COLO829 (cell line): ENCODE data around the gene LRRC4C.

Experiments
- DNase-seq: peaks from one replicate; pipeline ENCODE4 v3.0.0; 2012; ENCODE audit warnings: low spot score

The LRRC4C gene

GRCh38 chr11:40467771-40468170 lies 991.7 kb downstream of the LRRC4C start:
- no peak for DNase-seq

DNA sequence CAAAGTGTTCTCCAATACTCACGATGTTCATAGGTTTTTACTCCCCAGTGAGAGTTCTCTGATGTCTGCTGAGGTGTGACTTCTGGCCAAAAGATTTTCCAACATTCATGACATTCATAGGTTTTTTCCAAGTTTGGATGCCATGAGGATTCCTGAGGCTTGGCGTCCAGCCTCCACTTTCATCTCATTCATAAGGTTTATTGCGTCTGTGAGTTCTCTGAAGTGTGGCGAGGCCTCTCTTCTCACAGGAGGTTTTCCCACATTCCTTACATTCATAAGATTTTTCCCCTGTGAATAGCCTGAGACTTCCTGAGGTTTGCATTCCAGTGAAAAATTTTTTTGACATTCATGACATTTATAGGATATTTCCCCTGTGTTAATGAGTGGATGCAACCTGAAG lies 1014.1 kb downstream of the LRRC4C start:
- no peak for DNase-seq

- no peak for DNase-seq
Measured at GRCh38 chr11:40444151-40444550, 1015.3 kb downstream of the LRRC4C start.

DNA sequence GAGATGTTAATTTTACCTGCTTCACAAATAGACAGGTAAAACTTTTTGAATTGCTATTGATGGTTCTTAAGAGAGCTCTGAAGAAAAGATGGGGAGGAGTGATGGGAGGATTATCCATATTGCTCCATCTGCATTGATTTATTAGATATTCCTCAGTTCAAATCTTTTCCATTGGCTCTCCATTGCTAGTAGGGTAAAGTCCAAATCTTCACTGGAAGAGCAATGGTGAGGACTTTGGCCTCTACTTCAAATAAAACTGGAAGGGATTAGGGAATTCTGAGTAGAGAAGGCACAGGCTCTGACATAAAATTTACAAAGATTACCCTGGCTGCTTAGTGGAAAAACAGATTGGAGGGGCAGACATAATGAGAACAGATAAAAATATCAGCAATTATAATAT lies 1024.1 kb downstream of the LRRC4C start:
- no peak for DNase-seq

GRCh38 chr11:40434926-40435325 lies 1024.5 kb downstream of the LRRC4C start:
- no peak for DNase-seq

DNA sequence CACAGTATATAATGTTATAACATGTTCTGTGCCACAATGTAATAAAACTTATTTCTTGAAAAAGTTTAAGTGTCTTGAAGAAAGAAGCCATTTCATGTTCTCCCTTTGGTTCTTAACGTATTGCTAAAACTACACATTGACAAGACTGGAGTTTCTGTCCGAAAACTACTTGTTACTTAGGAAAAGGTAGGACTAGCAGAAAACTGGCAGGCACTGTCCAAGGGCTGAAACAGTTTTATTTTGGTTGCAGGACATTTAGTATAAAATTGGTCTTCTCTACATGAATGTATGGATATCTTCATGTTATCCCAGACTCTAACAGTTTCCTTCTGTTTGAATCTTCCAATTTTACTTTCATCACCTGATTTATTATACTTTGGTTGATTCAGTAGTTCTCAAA lies 1027.1 kb downstream of the LRRC4C start:
- DNase-seq = no peak

DNA sequence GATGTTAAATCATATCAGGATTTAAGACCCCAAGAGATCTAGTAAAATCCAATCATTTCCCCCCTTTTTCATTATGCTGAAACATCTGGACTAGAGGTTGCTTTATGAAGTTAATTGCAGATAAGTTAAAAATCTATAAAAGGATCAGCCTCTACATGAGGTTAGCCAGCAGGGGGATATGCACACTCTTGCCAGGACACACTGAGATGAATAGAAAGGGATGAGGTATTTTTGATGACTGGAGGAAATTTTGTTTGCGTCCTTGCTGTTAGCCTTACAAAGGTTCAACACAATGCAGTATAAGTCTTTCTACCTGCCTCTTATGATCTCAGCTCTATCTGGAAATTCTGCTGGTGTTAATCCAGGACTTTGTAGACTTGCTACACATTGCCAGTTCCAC lies 1034.3 kb downstream of the LRRC4C start:
- no peak for DNase-seq

DNA sequence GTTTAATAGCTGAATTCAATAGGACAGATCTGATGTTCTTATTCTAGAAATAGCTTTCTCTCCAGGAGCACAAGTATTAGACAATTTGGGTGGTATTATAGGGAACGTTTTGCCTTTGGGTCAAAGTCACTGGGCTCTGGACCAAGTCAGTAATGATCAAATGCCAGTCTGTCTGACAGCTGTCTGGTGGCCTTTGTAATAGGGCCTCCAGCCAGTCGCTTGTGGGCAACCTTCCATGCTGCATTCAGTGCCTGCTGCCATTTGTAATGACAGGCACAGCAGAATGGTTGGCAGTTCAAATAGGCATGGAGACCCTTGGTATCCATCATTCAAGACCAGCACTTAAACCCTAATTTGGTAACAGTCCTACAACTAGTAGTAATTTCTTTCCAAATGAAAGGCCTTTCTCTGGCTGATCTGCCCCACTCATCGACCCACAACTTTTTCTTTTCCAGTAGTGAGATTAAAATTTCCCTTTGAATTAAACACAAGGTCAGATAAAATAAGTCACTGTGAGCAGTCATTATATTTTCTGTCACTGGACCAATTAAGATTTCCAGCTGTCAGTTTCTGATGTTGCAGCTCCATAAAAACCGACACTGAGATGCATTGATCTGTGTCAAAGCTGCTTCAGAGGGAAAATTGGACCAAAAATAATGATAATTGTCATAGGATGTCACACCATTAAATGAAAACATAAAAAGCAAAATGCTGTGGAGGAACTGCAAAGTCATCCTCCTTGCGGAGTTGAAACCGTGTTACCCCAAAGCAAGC lies 1038.1 kb downstream of the LRRC4C start:
- DNase-seq = no peak

DNA sequence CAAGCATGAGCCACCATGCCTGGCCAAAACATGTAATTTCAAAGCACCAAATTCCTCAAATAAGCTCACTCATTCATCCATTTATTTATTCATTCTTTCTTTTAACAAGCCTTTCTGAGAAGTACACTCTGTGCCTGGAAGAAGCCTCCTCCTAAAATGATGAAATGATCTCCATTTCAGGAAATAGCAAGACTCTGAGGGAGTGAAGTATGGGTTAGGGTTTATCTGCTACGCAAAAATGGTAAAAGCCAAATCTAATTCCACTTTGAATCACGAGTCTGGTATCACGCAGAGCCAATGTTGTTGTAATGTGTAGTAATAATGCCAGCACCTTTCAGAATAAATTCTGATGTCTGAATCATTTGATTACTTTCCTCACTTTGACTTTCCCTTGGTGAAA lies 1041.8 kb downstream of the LRRC4C start:
- DNase-seq = no peak

GRCh38 chr11:40407355-40407754 lies 1052.1 kb downstream of the LRRC4C start:
- no peak for DNase-seq

DNA sequence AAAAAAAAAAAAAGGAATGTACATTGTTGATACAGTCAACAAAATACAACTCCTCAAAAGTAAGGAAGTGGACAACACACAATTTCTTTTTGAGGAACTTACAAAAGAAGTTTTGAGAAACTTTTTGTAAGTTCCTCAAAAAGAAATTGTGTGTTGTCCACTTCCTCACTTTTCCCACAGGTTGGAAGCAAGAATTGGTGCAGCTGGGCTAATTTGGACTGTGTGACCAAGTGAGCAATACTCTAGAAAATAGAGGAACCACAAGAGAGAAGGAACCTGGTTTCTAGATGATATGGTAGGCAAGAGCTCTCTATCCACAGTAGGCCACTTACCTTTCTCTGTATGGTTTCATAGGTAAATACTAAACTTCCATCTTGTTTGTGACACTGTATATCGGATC lies 1053.8 kb downstream of the LRRC4C start:
- DNase-seq = no peak

DNA sequence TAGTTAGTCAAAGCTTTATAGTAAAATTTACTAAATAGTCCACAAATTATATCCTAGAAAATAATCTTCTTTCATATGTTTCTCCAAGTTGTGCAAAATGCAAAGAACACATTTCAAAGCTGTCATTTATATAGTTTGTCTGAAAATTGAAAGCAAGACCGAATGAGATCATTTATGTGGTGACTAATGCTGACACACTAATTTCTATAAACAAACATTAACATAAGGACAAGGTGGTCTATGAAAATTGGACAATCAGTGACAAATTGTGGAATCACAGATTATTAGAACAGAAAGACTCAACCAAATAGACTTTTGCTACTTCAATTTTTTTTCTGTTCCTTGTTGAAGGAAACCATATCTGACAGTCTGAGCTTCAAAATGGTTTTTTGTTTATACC lies 1056.1 kb downstream of the LRRC4C start:
- no peak for DNase-seq

GRCh38 chr11:40401132-40401853 lies 1058.2 kb downstream of the LRRC4C start:
- no peak for DNase-seq

- no peak for DNase-seq
Measured at GRCh38 chr11:40397141-40397540, 1062.3 kb downstream of the LRRC4C start.

GRCh38 chr11:40393511-40393910 lies 1065.9 kb downstream of the LRRC4C start:
- DNase-seq = no peak

DNA sequence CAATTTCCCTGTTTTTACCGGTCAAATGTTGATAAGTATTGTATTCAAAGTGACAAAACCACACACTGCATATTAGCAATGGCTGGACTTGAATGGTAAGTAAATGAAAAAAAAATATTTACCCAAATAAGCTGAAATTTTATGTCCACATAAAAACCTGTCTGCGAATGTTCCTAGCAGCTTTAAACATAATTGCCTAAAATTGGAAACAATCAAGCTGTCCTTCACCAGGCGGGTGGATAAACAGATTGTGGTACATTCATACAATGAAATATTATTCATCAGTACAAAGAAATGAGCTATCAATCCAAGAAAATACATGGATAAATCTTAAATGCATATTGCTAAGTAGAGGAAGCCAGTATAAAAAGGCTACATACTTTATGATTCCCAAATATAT lies 1067.8 kb downstream of the LRRC4C start:
- no peak for DNase-seq

- no peak for DNase-seq
Measured at GRCh38 chr11:40388097-40388818, 1071.2 kb downstream of the LRRC4C start.

GRCh38 chr11:40387240-40387980 lies 1072.0 kb downstream of the LRRC4C start:
- no peak for DNase-seq

GRCh38 chr11:40384991-40385390 lies 1074.5 kb downstream of the LRRC4C start:
- DNase-seq = no peak

DNA sequence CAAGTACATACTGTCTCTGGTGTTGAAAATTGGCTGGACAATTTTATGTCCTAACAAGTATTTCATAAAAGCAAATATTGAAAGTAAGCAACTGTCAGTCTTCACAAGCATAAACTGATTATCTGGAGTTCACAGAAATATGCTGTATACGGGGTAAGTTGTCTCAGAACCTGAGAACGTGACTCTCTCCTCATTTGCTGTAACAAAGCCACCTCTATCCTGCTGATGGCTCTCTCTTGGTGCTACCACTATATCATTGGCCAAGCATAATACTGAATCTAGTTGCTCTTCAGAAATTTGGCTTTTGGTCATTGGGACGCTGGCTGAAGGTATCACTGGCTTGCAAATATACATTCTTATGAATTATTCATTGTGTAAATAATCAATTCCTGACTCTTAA lies 1078.0 kb downstream of the LRRC4C start:
- no peak for DNase-seq

DNA sequence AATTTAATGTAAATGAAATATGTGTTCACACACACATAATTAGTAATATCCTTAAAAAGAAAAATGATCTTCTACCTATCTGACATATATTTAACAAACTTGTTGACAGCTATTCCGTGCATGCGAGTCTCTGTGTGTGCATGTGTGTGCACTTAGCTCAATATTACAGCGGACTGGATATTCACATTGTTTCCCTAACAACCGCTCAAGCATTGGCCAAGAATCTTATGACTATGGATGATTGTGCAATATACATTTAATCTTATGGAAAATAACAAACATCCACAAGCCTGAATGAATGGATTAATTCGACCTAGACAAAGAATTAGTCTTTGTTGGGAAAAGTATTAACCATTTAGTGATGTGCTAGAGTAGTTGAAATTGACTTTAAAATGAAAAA lies 1078.6 kb downstream of the LRRC4C start:
- DNase-seq = peak; percentile 11

- DNase-seq = no peak
Measured at GRCh38 chr11:40376331-40376730, 1083.1 kb downstream of the LRRC4C start.
